NCI-H460 (cell line): ENCODE measurements around the gene EFNB3. TPM values are rescaled to one million over a fixed set of nuclear protein-coding genes. Genes with fewer than 3 reads are reported as not detected.

Source experiments
- DNase-seq: peaks from one replicate; pipeline ENCODE4 v3.0.0-alpha.2; 2016; ENCODE audit warnings: low read depth; ENCODE audit errors: extremely low read depth
- total RNA-seq: library from RNA; depleted of rRNA; stranded (reverse); fragments of >200 nt; shearing (Covaris generic); gene quantifications from 2 replicates; pipeline ENCODE4 v1.2.3, GENCODE V29; 2014

EFNB3 gene
- total RNA-seq, 1 experiment from 2014 or later = 0.35 TPM

GRCh38 chr17:7716901-7717755 is 12.1 kb downstream of the EFNB3 start, which contains the start of gene DNAH2:
Gene DNAH2, plus strand, starts transcription at chr17:7717744. Its CDS starts 1,991 bp downstream, at chr17:7719735.
- peak; percentile 83 for DNase-seq

GRCh38 chr17:7717756-7718350 is 12.9 kb downstream of the EFNB3 start:
- no peak for DNase-seq

GRCh38 chr17:7719661-7720060 is 14.7 kb downstream of the EFNB3 start:
- no peak for DNase-seq

GRCh38 chr17:7720125-7720524 is 15.1 kb downstream of the EFNB3 start:
- no peak for DNase-seq

- no peak for DNase-seq
Measured at GRCh38 chr17:7721612-7722011, 16.6 kb downstream of the EFNB3 start.

GRCh38 chr17:7727886-7728285 is 22.9 kb downstream of the EFNB3 start:
- no peak for DNase-seq

GRCh38 chr17:7729816-7730215 is 24.8 kb downstream of the EFNB3 start:
- no peak for DNase-seq

- no peak for DNase-seq
Measured at GRCh38 chr17:7732981-7733539, 28.1 kb downstream of the EFNB3 start.

GRCh38 chr17:7737601-7738000 is 32.6 kb downstream of the EFNB3 start:
- no peak for DNase-seq

- DNase-seq = no peak
Measured at GRCh38 chr17:7739746-7740145, 34.7 kb downstream of the EFNB3 start.

GRCh38 chr17:7740481-7741001 is 35.5 kb downstream of the EFNB3 start:
- no peak for DNase-seq

GRCh38 chr17:7742729-7743128 is 37.7 kb downstream of the EFNB3 start:
- DNase-seq = no peak

- DNase-seq = no peak
Measured at GRCh38 chr17:7744416-7744815, 39.4 kb downstream of the EFNB3 start.

GRCh38 chr17:7745748-7746470 is 40.9 kb downstream of the EFNB3 start:
- DNase-seq = peak; percentile 9

GRCh38 chr17:7747635-7748071 is 42.7 kb downstream of the EFNB3 start:
- no peak for DNase-seq

- no peak for DNase-seq
Measured at GRCh38 chr17:7748076-7748775, 43.2 kb downstream of the EFNB3 start.

- DNase-seq = no peak
Measured at GRCh38 chr17:7750321-7750821, 45.4 kb downstream of the EFNB3 start.

GRCh38 chr17:7754656-7755055 is 49.7 kb downstream of the EFNB3 start:
- no peak for DNase-seq

GRCh38 chr17:7755095-7755890 is 50.3 kb downstream of the EFNB3 start:
- no peak for DNase-seq
